ENCODE measurements around the gene SMIM45.
"Not testable (repeated sequence)": the region's sequence is repeated elsewhere in the genome, so short reads cannot be mapped to it uniquely, and the experiment has no call there.

The SMIM45 gene

GRCh38 chr22:41934284-41935014 is 17.5 kb upstream of the SMIM45 start:
- Histone ChIP-seq H3K27me3 (ENCODE audit: insufficient read depth, low read length) (no peaks in the 10 kb centered on the region), H2AFZ (ENCODE audit: low read depth, low read length) (no peak overlapping the region), H3K36me3 (ENCODE audit: insufficient read depth, low read length) (peaks cover 20% of the 10 kb centered on the region)

GRCh38 chr22:41935015-41935351 is 17.0 kb upstream of the SMIM45 start:
- H2AFZ ChIP-seq (ENCODE audit: low read depth, low read length) = no peak overlapping the region
- peaks cover 21% of the 10 kb centered on the region for H3K36me3 ChIP-seq (ENCODE audit: insufficient read depth, low read length)
- no peaks in the 10 kb centered on the region for H3K27me3 ChIP-seq (ENCODE audit: insufficient read depth, low read length)
- no peaks in the 10 kb centered on the region for H3K4me1 ChIP-seq (ENCODE audit: insufficient read depth, low read length)
- H3K4me3 ChIP-seq (ENCODE audit: low read length) = no peak overlapping the region
- no peaks in the 10 kb centered on the region for H3K9me3 ChIP-seq (ENCODE audit: low read length)

More at GRCh38 chr22:41934284-41935014, 17.5 kb upstream of the SMIM45 start:
- no peak overlapping the region for H3K4me3 ChIP-seq (ENCODE audit: low read length)
- no peaks in the 10 kb centered on the region for H3K4me1 ChIP-seq (ENCODE audit: insufficient read depth, low read length)
- H3K9me3 ChIP-seq (ENCODE audit: low read length) = no peaks in the 10 kb centered on the region

DNA sequence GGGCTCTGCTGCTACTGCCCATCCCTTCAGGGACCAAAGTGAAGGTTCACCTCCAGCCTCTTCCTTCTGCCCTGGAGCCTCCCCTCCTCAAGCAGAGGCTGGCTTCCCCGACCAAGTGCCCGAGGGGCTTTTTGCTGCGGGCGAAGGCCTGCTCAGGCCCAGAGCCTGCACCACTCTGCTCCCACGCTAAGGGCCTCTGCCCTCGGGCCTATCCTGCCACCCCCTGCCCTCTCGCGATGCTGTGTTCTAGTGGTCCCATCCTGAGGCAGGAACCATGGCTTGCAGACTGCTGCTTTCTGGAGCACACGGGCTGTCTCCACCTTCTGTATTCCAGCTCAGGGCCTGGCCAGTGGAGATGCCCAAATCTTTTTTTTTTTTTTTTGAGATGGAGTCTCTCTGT is 16.4 kb upstream of the SMIM45 start:
- Histone ChIP-seq H3K9me3 (ENCODE audit: low read length) (no peaks in the 10 kb centered on the region), H3K4me1 (ENCODE audit: insufficient read depth, low read length) (no peaks in the 10 kb centered on the region), H3K27me3 (ENCODE audit: insufficient read depth, low read length) (no peaks in the 10 kb centered on the region), H3K36me3 (ENCODE audit: insufficient read depth, low read length) (peaks cover 21% of the 10 kb centered on the region), H2AFZ (ENCODE audit: low read depth, low read length) (no peak overlapping the region), H3K4me3 (ENCODE audit: low read length) (no peak overlapping the region)

- H3K9me3 ChIP-seq (ENCODE audit: low read length) = no peaks in the 10 kb centered on the region
- H3K27me3 ChIP-seq (ENCODE audit: insufficient read depth, low read length) = no peaks in the 10 kb centered on the region
- H3K4me1 ChIP-seq (ENCODE audit: insufficient read depth, low read length) = no peaks in the 10 kb centered on the region
- peaks cover 26% of the 10 kb centered on the region for H3K36me3 ChIP-seq (ENCODE audit: insufficient read depth, low read length)
- H3K4me3 ChIP-seq (ENCODE audit: low read length) = no peak overlapping the region
- no peak overlapping the region for H2AFZ ChIP-seq (ENCODE audit: low read depth, low read length)
These were observed 15.1 kb upstream of the SMIM45 start for GRCh38 chr22:41936894-41937169.

- Histone ChIP-seq H3K4me1 (ENCODE audit: insufficient read depth, low read length) (peaks cover 3% of the 10 kb centered on the region), H3K36me3 (ENCODE audit: insufficient read depth, low read length) (peaks cover 48% of the 10 kb centered on the region)
These were observed 11.7 kb upstream of the SMIM45 start for GRCh38 chr22:41939981-41940831.

DNA sequence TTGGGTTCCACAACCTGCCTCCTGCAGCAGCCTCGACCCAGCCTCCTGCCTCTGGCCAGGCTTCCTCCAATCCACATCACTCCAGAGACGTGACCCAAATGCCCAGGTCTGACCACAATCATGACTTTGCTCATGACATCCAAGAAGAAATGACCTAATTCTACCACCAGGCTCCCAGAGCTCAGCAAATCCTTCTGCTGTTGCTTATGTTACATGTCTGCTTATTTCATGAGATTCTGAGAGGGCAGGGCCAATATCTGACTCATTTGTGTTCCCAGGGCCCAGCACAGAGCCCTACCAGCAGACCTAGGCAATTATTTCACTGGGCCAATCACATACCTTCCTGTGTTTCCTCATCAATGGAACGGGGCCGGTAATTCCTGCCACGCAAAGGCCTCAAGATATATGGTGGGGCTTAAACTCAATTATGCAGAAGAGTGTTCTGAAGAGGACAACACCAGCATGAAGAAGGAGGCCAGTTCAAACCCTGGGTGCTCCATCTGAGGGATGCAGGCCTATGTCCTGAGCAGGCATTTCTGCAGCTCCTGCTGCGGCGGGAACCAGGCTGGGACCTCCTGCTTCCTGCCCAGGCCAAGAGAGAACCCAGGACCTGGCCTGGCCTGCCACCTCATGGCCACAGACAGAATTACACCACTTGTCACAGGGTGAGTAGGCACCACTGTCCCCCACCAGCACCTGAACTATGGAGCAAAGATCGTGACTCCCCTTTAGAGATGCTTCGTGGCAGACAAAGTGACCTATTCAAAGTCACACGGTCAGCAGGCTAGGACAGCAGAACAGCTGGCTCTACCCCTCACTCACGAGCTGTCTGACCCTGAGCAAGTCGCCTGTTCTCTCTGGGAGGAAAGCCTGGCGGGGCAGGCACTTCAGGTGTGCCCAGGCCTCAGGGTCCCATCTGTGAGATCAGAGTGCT is 10.9 kb upstream of the SMIM45 start:
- no peaks in the 10 kb centered on the region for H3K27me3 ChIP-seq (ENCODE audit: insufficient read depth, low read length)
- H3K4me1 ChIP-seq (ENCODE audit: insufficient read depth, low read length) = peaks cover 10% of the 10 kb centered on the region
- H2AFZ ChIP-seq (ENCODE audit: low read depth, low read length) = no peak overlapping the region
- H3K36me3 ChIP-seq (ENCODE audit: insufficient read depth, low read length) = peaks cover 48% of the 10 kb centered on the region
- no peak overlapping the region for H3K4me3 ChIP-seq (ENCODE audit: low read length)
- H3K9me3 ChIP-seq (ENCODE audit: low read length) = no peaks in the 10 kb centered on the region

More at GRCh38 chr22:41939981-41940831, 11.7 kb upstream of the SMIM45 start:
- Histone ChIP-seq H2AFZ (ENCODE audit: low read depth, low read length) (no peak overlapping the region), H3K4me3 (ENCODE audit: low read length) (no peak overlapping the region), H3K9me3 (ENCODE audit: low read length) (no peaks in the 10 kb centered on the region), H3K27me3 (ENCODE audit: insufficient read depth, low read length) (no peaks in the 10 kb centered on the region)

DNA sequence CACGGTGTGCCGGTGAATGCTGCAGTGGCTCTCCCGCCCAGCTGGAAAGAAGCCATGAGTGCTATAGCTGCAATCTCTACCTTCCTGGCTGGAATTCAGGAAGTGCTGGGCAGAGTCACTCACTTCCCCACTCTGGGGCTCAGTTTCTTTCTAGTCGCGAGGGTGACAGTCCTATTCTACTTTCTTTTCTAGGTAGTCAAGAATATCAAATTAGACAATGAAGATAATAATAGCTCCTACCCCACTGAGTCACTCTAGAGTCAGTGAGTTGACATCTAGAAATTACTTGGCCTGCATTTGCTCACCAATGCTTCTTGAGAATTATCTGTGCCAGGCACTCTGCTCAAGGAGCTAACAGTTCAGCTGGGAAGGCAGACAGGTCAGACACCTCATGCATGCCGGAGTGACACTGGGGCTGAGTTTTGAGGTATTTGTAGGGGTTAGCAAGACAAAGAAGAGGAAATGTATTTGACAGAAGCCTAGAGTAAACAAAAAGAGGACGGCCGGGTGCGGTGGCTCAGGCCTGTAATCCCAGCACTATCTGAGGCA is 8.2 kb upstream of the SMIM45 start:
- H3K36me3 ChIP-seq (ENCODE audit: insufficient read depth, low read length) = peaks cover 35% of the 10 kb centered on the region
- no peak overlapping the region for H3K4me3 ChIP-seq (ENCODE audit: low read length)
- H3K27me3 ChIP-seq (ENCODE audit: insufficient read depth, low read length) = no peaks in the 10 kb centered on the region
- no peaks in the 10 kb centered on the region for H3K9me3 ChIP-seq (ENCODE audit: low read length)
- H2AFZ ChIP-seq (ENCODE audit: low read depth, low read length) = no peak overlapping the region
- H3K4me1 ChIP-seq (ENCODE audit: insufficient read depth, low read length) = peaks cover 17% of the 10 kb centered on the region

GRCh38 chr22:41946629-41947423 is 5.1 kb upstream of the SMIM45 start, which contains the start of gene CENPM:
Gene CENPM, minus strand, starts transcription at chr22:41947152. Its CDS starts 76 bp downstream, at chr22:41947076.
- Histone ChIP-seq H2AFZ (ENCODE audit: low read depth, low read length) (peak within 1 kb of the TSS; percentile 59), H3K4me1 (ENCODE audit: insufficient read depth, low read length) (peaks cover 28% of the 10 kb centered on the region), H3K4me3 (ENCODE audit: low read length) (peak within 1 kb of the TSS; percentile 57), H3K36me3 (ENCODE audit: insufficient read depth, low read length) (peaks cover 23% of the 10 kb centered on the region), H3K9me3 (ENCODE audit: low read length) (no peaks in the 10 kb centered on the region), H3K27me3 (ENCODE audit: insufficient read depth, low read length) (no peaks in the 10 kb centered on the region)

GRCh38 chr22:41947424-41948080 is 4.4 kb upstream of the SMIM45 start:
- H3K4me3 ChIP-seq (ENCODE audit: low read length) = peak overlapping the region; percentile 57
- H3K36me3 ChIP-seq (ENCODE audit: insufficient read depth, low read length) = peaks cover 23% of the 10 kb centered on the region
- peak overlapping the region; percentile 59 for H2AFZ ChIP-seq (ENCODE audit: low read depth, low read length)
- H3K9me3 ChIP-seq (ENCODE audit: low read length) = no peaks in the 10 kb centered on the region
- H3K27me3 ChIP-seq (ENCODE audit: insufficient read depth, low read length) = no peaks in the 10 kb centered on the region
- peaks cover 35% of the 10 kb centered on the region for H3K4me1 ChIP-seq (ENCODE audit: insufficient read depth, low read length)

GRCh38 chr22:41948142-41948541 is 3.8 kb upstream of the SMIM45 start:
- Histone ChIP-seq H3K4me1 (ENCODE audit: insufficient read depth, low read length) (peaks cover 41% of the 10 kb centered on the region), H2AFZ (ENCODE audit: low read depth, low read length) (no peak overlapping the region), H3K9me3 (ENCODE audit: low read length) (no peaks in the 10 kb centered on the region), H3K36me3 (ENCODE audit: insufficient read depth, low read length) (peaks cover 17% of the 10 kb centered on the region), H3K27me3 (ENCODE audit: insufficient read depth, low read length) (no peaks in the 10 kb centered on the region), H3K4me3 (ENCODE audit: low read length) (no peak overlapping the region)

GRCh38 chr22:41948928-41949296 is 3.0 kb upstream of the SMIM45 start:
- H3K4me3 ChIP-seq (ENCODE audit: low read length); H3K9me3 ChIP-seq (ENCODE audit: low read length); H3K27me3 ChIP-seq (ENCODE audit: insufficient read depth, low read length); H2AFZ ChIP-seq (ENCODE audit: low read depth, low read length): not testable (repeated sequence)
- peaks cover 41% of the 10 kb centered on the region for H3K4me1 ChIP-seq (ENCODE audit: insufficient read depth, low read length)
- H3K36me3 ChIP-seq (ENCODE audit: insufficient read depth, low read length) = peaks cover 10% of the 10 kb centered on the region

Data from neuron (in vitro differentiated cells).